Putamen (tissue), 1 donor: ENCODE results near the gene HP1BP3.
"Not testable (repeated sequence)": the region's sequence is repeated elsewhere in the genome, so short reads cannot be mapped to it uniquely, and the experiment has no call there.

Experiments used
- DNase-seq: peaks from one replicate; pipeline ENCODE4 v3.0.0-alpha.2; 2016; ENCODE audit warnings: low spot score

The HP1BP3 gene

DNA sequence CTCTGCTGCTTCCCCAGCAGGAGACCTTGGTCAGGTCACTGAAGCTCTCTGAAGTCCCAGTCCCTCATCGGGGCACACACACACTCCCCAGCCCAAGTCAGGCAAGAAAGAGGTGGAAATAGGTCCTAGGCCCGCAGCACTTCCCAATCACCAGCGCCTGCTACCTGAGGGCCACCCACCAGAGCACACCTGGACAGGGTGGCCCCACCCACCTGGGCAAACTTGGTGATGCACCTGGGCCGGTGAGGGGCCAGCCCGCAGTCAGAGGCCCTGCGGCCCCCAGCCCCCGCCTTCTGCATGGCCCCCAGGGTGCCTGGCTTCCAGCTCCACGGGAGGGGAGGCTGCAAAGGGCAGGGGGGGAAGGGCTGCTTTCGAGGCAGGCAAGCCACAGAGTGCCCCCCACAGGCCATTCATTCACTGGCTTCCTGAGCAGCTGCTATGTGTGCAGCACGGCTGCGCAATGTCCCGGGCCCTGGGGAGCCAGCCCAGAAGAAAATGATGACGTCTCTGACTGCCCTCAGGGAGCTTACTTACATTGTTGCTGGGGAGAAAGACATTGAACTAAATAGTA, 59.3 kb downstream of the HP1BP3 start:
- no peak for DNase-seq

DNA sequence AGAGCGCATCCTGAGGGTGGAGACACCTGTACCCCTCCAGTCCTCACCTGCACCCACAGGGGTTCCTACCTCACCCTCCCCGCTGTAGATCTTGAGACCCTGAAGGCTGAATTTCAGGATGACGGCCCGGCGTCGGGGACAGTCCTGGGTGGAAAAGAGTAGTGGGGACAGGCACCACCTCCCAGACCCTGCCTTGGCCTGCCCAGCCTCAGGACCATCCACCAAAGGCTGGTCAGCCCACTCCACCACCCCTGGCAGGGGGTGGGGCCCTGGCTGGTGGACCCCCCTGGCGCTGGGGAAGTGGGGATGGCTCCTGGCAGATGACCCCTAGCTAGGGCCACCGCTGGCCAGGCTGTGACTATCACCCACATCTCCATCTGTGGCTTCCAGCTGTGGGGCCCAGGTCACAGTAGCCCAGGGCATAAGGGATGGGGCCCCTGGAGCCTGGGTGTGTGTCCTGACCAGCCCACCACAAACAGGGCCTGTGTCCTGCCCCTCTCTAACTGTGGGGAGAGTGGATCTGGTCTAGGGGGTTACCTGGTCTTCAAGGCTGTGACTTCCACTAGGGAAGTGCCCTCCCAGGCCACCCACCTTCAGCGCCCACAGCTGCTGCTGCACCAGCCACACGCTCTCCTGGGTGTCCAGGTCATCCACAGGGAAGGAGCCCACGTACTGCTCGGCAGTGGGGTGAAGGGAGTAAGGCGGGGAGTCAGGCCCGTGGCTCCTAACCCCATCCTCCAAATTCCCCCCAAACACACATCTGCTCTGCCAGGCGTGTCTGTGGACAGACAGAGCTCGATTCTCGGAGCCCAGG, 60.0 kb downstream of the HP1BP3 start:
- DNase-seq, result no peak

DNA sequence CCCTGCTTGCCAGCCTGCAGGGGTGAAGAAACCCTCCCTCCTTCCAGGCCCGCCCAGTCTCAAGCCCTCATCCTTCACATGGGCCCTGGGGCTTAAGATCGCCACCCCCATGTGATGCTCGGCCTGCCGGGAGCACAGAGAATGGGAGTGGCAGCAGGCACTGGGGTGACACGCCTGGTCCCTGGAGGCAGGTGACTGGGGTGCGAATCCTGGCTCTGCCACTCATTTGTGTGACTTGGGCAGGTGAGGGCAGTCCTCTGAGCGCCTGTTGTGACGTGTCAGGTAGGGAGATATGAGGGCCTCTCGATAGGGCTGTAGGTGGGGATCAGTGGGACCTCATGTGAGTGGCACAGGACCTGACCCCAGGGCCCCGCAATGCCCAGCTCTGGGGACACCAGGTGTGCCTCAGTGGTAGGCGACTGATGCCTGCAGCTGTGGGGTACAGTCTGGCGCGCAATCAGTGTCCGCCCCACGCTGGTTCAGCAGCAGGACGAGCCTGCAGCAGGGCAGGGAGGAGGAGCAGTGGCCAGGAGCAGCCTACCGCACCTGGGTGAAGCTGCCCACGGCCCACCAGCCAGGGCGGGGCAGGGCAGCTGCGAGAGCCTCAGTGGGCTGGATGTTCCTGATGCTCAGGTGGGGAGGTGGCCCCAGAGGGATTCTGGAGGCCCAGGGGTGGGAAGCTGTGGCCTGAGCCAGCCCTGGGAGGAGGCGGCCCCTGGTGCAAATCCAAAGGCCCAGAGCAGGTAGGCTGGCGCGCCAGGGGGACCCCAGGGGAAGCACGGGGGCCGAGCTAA, 60.8 kb downstream of the HP1BP3 start:
- DNase-seq, result no peak

DNA sequence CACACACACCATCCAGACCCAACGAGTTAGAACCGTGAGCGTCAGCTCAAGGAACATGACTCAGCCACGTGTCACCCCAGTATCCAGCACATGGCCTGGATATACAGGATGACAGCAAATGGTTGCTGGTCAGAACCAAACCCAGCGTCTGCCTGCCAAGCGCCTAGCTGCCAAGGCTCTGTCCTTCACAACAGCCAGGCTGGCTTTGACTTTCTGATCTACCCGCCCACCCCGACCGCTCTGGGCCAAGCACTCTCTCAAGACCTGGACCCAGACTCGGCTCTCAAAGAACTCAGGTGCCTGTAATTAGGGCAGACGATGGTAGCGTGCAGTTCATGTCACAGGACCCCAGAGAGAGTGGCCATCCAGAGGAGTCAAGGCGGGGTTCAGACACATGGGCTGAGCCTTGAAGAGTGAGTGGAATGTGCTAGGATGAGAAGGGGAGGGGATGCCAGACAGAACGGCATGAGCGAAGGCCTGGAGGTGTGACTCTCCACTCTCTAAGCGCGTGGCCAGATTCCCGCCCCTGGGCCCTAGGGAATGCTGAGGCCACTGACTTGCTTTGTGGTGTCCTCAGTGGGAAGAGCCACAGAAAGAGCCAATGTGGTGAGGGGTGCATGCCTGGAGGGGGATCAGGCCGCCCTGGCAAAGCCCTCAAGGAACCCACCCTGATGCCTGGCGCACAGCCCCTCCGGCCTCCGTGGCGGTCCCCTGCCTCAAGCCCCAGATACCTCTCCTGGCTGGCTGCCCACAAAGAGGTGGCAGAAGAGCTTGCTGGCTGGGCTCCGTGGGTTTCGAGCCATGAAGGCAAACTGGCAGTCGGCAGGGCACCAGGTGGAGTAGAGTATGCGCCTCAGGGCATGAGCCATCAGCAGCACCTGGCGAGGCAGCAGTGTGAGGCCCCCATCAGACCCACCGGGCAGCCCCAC, 61.7 kb downstream of the HP1BP3 start:
- no peak for DNase-seq

DNA sequence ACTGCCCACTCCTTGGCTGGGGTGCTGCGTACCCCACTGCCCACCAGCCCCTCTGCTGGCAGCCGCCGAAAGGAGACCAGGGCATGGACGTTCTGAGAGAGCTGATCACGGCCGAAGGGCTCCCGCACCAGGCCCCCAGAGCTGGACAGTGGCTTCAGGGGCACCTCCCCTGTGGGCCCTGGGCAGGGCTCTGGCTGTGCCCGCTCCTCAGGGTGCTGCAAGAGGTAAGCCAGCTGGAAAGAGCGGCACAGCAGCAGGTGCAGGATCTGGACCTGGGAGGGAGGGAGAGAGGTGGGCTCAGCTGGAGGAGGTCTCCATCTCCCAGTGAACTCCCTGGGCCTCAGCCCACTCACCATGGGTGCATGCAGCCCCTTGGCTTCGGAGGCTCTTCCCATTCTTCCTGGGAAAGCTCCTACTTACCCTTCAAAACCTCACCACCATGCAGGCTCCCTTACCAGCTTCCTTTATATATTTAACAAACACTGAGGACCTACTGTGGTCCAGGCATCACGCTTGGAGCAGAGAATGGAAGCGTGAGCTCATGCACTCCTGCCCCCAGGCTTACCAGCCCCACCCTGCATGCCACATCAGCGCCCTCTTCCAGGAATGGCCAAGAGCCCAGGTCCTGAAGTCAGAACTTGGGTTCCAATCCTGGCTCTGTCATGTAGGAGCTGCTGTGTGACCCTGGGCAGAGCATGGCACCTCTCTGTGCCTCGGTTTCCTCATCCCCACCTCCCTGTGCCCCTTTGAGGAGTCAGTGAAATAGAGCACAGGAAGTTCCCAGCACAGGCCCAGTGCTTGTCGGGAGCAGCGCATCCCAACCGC, 62.5 kb downstream of the HP1BP3 start:
- DNase-seq, result no peak

DNA sequence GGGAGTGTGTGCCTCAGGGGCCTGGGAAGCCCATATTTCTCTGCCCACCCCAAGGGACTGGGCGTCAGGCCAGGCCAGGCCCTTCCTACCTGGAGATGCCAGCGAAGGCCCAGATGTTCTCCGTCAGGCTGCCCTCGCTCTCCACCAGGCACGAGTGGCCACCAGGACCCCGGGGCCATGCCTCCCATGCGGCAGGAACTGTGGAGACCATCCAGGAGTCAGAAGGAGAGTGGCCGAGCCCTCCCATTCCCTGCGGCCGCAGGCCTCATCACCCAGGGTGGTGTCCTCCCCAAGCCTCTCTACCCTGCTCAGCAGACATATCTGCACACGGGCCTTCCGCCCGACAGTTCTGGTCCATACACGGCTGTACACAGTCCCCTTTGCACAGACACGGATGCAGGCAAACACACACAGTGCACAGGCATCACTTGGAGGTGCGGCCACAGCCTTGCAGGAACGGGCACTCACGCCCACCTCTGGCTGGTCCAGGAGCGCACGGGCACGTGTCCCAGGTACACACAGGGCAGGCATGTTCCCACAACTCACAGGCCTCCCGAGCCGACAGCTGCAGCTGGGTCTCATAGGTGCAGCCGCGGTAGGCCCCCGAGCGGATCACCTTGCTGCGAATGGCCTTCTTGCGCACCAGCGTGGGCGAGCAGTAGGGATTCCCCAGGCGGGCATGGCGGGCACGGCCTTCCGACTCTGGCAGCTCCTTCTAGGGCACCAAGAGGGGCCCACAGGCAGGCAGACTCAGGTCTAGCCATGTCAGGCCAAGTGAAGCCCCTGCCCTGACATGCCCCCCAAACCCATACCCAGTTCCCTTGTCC, 63.4 kb downstream of the HP1BP3 start:
- DNase-seq, result no peak

DNA sequence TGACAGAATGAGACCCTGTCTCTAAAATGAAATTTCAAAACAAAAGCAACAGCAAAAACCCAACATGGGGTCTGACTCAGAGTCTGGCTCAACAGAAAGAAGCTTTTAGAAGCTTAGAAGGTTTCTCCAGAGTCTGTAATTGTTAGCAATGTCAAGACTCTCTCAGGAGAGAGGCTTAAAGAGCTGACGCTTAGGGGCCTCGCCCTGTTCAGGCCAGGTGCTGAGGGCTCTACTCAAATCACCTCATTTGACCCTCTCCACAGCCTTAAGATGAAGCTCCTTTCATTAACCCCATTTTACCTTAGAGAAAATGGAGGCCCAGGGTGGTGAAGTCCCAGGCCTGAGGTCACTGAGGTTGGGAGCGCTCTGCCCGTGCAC, 64.0 kb downstream of the HP1BP3 start:
- no peak for DNase-seq

DNA sequence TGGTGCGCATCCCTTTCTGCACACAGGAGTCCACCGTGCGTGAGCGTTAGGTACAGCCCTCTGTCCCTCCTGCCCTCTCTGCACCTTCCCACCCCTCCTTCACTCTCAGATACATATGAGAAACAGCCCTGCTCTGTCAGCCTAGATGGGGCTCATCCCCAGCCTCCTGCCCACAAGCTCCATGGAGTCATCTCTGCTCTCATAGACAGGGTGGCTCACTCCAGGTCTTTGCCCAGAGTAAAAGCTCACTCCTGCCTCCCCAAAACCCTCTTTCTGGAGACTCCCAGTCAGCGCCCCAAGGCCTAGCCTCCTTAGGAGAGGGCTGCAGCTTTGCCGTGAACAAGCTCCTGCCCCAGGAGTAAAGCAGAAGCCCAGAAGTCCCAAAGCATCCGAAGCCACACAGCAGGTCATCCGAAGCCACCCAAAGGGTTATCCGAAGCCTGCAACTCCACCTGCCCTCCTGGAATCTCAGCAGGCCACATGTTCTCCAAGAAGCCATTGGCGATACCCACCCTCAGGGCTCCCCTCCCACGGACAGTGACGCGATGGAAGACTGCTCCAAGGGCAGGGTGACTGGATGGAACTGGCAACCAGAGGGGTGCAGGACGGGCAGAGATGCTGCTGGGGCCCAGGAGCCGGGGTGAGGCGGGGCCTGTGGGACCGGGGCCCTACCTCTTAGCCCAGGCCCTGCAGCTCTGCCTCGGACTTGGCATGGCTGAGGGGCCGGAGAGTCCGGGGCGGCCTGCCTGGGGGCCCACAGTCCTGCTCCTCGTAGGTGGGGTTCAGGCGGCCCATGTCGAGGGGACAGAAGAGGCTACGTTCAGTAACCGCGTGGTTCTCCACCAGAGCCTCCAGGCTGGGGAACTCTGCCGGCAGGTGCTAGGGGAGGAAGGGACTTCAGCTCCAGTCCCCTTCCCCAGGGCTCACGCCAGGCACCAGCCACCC, 65.7 kb downstream of the HP1BP3 start:
- no peak for DNase-seq

DNA sequence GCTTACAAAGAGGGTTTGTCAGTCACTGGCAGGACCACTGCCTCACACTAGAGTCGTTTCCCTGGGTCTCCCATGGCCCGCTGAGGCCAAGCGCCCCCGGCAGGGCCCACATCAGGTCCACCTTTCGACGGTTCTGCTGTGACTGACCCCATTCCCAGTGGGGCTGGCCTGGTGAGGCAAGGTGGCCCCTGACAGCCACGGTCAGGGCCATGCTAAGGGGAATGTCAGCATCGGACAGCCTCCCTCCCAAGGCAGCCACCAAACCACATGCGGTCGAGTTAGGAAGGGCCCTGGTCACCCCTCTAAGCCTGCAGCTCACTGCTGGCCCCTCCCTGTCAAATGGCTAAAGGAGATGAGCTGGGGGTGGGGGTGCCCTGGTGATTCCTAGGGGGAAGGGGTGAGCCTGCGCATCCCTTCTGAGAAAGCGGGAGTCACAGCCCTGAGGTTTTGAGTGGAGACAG, 66.4 kb downstream of the HP1BP3 start:
- no peak for DNase-seq

DNA sequence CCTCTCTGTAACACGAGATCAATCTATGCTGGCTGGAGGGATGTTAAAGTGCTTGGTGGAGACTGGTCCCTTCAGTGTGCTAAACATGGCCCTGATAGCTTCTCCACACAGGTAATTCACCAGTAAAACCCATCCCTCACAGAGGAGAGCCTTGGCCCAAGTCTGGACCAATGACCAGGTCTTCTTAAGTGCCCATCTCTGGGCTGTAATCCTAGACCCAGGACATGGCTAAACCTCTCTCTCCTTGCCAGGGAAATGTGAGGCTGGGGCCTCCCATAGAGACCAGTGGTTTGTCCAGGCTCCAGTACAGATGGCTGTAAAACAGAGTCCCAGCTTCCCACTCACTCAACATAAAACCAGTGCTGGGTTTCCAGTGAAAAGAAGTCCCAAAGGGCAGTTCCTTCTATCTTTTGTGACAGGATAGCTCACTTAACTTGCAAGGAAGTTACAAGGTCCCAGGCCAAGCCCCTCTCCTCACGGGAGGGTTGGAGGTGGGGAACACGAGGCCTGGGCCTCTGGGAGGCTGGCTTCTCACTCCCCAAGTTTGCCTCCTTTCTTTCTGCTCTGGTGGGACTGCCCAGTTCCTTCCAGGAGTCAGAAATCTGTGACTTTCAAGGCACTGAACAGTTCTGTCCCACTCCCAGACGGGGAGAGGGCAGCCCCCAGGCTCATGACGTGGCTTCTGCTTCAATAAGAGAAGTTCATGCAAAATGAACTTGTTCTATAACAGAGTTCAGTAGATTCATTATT, 67.1 kb downstream of the HP1BP3 start:
- no peak for DNase-seq

DNA sequence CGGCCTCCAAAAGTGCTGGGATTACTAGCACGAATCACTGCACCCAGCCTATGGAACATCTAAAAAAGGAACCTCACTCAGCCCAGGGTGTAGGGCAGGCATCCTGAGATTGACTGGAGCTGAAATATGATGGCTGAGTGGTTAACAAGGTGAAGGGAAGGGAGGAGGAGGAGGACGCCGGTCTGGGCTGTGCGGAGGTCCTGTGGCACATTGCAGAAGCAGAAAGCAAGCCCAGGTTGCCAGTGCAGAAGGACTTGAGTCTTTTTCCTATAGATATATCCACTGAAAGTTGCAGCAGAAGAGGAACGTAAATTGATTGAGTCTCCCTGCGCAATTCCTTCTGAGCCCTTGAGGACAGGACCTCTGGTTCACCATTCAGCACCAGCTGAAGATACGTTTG, 67.8 kb downstream of the HP1BP3 start:
- no peak for DNase-seq

DNA sequence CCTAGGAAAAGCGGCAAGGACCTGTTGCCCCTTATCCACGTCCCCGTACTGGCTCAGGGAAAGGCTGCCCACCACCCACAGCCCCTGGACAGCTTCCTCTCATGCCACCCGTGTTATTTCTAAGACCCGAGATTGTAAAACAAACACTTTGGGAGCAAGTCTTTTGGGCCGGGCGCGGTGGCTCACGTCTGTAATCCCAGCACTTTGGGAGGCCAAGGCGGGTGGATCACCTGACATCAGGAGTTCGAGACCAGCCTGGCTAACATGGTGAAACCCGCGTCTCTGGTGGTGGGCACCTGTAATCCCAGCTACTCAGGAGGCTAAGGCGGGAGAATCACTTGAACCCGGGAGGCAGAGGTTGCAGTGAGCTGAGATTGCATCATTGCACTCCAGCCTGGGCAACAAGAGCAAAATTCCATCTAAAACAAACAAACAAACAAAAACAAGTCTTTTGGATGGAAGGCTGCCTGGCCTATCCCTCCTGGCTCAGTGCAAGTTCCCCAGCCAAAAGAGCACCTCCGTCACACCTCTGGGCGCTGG, 68.7 kb downstream of the HP1BP3 start:
- DNase-seq, result not testable (repeated sequence)

DNA sequence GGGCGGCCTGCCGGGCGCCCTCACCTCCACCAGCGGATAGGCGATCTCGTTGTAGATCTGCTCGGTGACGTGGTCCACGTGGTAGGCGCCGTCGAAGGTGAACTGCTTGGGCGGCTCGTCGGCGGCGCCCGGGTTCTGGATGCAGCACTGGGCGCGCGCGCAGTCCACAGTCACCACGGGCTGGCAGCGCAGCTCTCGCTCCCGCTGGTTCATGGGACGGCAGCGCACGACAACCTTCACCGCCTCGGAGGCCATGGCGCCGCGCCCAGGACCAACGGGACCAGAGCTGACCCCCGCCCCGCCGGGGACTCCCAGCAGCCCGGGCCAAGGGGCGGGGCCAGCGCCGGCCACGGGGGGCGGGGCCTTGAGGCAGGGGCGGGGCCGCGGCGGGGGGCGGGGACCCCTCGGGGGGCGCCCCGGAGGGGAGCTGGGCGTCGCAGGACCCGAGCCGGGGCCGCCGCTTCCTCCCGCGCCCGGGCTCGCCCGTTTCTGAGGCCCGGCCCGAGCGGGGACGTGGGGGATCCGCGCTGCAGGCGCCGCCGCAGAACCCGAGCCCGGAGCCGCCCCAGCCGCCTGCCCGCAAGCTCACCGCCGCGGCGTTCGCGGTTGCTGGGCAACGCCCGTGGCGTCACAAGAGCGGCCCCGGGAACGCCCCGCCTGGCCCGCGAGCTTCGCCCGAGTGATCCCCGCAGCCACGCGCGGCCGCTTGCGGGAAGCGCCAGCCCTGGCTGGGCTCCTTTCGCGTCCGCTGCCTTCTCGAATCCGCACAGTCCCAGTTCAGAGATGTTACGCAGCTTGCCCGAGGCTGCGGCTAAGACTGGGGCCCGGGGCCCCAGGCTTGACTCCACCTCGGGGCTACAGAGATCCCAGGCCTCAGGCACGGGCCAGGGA, 69.4 kb downstream of the HP1BP3 start, which contains the start of gene KIF17:
TSS of gene KIF17 (minus strand) at position 556 of the 891 bp plus-strand sequence. CDS start at position 255, 301 bp downstream.
- DNase-seq, result no peak

DNA sequence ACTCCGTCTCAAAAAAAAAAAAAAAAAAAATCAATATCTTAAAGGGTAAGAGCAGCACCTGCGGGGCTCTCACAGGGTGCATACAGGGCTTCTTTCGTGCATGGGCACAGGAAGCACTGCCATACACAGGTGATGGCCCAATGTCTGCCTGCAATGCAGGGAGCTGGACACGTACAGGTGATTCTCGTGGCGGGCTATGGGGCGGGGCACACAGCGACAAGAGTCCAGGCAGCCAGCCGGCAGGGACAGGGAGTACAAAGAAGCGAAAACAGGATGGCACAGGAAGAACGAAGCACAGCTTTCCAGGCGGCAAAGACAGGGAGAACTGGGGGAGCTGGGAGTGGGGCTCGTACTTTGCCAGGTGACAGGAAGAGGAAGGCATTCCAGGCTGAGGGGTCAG, 70.9 kb downstream of the HP1BP3 start:
- no peak for DNase-seq

DNA sequence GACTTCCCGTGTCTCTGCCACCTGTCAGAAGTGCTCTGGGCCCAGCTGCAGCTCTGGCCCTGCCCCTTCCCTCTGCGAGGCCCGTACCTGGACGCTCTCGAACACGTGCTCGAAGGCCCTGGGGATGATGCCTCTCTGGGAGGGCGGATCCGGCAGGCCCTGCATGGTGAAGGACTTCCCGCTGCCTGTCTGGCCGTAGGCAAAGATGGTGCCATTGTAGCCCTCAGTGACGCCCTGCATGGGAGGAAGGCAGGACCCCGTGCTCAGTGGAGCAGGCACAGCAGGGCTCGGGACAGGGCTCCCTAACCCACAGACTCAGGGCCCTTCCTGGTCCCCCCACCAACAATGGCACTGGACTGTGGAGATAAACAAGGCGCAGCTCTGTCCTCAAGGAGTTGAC, 71.7 kb downstream of the HP1BP3 start:
- DNase-seq, result no peak

DNA sequence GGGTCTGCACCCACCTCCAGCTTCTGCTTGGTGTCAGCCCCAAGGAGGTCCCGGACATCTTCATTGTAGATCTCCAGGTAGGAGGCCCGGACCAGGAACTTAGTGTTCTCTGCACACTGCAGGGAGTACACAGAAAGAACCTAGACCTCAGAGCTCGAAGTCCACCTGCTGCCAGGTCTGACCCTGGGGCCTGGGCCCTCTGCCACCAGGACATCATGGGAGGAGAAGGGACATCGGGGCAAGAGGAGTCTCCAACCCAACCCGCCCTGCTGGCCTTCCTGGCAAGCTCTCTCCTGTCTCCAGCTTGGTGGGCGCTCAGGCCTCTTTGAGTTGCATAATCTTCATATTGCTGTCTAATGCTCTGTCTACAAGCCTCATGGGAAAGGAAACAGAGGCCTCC, 73.7 kb downstream of the HP1BP3 start:
- no peak for DNase-seq

DNA sequence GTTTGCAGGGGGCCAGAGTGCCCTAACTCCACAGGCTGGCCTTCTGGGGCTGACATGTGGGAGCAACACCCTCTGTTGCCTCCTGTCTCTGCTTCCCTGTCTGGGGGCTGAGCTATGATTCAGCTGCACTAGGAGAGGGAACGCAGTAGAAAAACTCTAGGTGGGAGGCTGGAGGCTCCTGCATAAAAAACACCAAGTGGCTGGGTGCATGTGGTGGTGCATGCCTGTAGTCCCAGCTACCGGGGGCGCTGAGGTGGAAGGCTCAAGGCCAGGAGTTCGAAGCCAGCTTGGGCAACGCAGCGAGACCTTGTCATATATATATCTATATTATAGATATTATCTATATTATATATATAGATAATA, 74.9 kb downstream of the HP1BP3 start:
- peak; percentile 78 for DNase-seq
